Measurements from ENCODE around the gene WAPL. TPM values are rescaled to one million over a fixed set of nuclear protein-coding genes. Genes with fewer than 3 reads are reported as not detected.
A peak's percentile ranks its signal among the peaks of the same experiment; 100 is the strongest.
"Not testable (repeated sequence)": the region's sequence is repeated elsewhere in the genome, so short reads cannot be mapped to it uniquely, and the experiment has no call there.

WAPL gene
- total RNA-seq, 3 donors from 2014 or later: 32.9 to 37.2 (median 34.0) TPM

DNA sequence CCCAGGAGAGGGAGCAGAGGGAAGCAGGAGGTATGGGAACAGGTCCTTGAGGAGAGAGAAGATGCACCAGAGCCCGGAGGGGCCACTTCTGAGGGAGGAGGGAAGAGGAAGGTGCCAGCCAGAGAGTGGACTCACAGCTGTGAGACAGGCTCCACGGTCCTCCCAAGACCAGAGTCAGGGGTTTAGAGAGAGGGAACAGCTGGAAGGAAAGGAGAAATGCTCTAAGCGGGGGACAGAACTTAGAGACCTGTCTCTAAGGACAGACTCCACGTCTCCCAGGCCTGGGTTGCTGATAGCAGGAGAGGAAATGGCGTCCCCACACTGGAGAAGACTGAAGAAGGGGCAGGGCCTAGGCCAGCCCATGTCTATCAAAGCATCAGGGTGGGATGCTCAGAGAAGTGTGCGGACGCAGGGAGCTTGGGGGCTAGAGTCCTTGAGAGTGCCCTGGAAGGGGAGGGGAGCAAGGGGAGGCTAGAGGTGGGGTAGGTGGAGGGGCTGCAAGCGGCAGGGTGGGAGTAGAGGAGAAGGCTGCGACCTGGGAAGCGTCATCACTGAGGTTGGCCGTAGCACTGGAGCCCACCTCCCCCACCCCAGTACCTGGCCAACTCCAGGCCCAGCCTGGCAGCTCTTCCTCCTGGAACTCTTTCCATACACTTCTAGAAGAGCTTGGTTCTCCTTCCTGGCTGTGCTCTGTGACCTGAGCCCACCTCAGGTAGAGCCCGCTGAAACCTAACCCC lies 129.4 kb downstream of the WAPL start:
- DNase-seq (no peak), ATAC-seq (no peak)
- intact Hi-C loops (cut with DNase I, micrococcal nuclease): loop anchor here in 1 of 2 donors (10.0 kb wide), 1 partner anchor 193 kb away; no protein-coding TSS in a partner anchor
- H3K9me3 ChIP-seq: no peaks in the 10 kb centered on the region
- peaks cover 11% of the 10 kb centered on the region for H3K4me1 ChIP-seq (ENCODE audit: low read depth)
- TF ChIP-seq, protein P1, sequence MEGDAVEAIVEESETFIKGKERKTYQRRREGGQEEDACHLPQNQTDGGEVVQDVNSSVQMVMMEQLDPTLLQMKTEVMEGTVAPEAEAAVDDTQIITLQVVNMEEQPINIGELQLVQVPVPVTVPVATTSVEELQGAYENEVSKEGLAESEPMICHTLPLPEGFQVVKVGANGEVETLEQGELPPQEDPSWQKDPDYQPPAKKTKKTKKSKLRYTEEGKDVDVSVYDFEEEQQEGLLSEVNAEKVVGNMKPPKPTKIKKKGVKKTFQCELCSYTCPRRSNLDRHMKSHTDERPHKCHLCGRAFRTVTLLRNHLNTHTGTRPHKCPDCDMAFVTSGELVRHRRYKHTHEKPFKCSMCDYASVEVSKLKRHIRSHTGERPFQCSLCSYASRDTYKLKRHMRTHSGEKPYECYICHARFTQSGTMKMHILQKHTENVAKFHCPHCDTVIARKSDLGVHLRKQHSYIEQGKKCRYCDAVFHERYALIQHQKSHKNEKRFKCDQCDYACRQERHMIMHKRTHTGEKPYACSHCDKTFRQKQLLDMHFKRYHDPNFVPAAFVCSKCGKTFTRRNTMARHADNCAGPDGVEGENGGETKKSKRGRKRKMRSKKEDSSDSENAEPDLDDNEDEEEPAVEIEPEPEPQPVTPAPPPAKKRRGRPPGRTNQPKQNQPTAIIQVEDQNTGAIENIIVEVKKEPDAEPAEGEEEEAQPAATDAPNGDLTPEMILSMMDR (IDR thresholded peaks at IDR 0.05): no peak
- H3K36me3 ChIP-seq (ENCODE audit: low read depth): no peaks in the 10 kb centered on the region
- H3K4me3 ChIP-seq: no peak overlapping the region

DNA sequence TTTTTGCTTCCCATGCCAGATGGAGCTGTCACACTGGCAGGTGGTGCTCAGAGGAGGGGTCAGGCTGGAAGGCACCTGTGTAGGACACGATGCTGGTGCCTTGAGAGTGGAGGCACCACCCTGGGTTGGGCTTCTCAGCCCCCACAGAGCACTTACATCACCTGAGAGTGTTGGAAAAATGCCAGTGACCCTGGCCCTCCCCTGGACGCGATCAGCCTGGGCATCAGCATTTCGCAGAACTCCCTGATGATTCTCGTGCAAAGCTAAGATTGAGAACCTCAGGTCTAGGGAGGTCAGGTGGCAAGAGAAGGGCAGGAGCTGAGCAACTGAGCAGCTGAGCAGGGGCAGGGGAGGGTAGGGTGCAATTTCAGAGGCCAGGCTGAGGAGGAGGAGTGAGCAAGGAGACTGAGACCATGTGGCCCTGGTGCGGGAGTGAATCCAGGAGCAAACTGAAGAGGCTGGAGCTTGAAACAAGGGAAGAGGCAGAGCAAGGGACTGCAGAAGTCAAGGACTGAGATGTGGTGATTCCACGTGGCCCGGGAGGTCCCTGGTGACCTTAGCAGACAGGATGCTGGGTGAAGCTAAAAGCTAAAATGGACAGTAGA lies 130.3 kb downstream of the WAPL start:
- DNase-seq: no peak
- H3K4me1 ChIP-seq (ENCODE audit: low read depth): peaks cover 11% of the 10 kb centered on the region
- intact Hi-C loops (cut with DNase I, micrococcal nuclease): loop anchor here in 1 of 2 donors (10.0 kb wide), 1 partner anchor 193 kb away; no protein-coding TSS in a partner anchor
- no peak for ATAC-seq
- no peak overlapping the region for H3K4me3 ChIP-seq
- TF ChIP-seq, protein P1 (IDR thresholded peaks at IDR 0.05): no peak
- H3K36me3 ChIP-seq (ENCODE audit: low read depth): no peaks in the 10 kb centered on the region
- H3K9me3 ChIP-seq: no peaks in the 10 kb centered on the region

DNA sequence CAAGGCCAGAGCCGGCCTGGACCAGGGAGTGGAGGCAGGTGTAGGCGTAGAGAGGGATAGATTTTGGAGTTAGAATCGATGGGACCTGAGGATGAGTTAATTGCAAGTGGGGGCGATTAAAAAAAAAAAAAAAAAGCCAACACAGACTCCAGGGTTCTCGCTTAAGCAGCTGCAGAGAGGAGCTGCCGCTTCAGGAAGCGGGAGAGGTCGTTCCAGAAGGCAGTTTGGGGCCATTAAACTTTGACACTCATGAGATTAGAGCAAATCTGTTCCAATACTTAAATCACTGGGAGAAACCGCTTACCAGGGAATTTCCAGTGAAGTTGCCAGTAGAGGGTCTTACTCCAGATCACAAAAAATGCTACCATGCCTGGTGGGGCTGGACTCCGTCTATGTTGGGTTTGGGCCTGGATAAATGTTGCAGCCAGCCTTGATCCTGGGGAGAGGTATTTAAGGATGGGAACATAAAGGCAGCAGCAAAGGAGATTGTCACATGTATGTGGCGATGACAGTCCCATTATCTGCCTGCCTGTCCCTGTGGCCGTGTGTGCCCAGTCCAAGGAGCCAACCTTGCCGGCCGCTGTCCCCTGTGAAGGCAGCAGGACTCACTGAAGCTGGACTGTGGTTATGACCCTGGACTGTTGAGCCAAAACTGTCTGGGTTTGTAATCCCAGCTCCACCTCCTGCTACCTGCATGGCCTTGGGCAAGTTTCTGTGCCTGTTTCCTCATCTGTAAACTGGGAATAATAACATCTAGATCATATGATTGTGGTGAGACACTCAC lies 131.1 kb downstream of the WAPL start:
- TF ChIP-seq, protein P1 (IDR thresholded peaks at IDR 0.05): no peak
- peaks cover 11% of the 10 kb centered on the region for H3K4me1 ChIP-seq (ENCODE audit: low read depth)
- no peaks in the 10 kb centered on the region for H3K9me3 ChIP-seq
- ATAC-seq (no peak), DNase-seq (no peak)
- intact Hi-C loops (cut with DNase I, micrococcal nuclease): loop anchor here in 1 of 2 donors (10.0 kb wide), 1 partner anchor 194 kb away; no protein-coding TSS in a partner anchor
- H3K4me3 ChIP-seq: no peak overlapping the region
- H3K36me3 ChIP-seq (ENCODE audit: low read depth): no peaks in the 10 kb centered on the region

DNA sequence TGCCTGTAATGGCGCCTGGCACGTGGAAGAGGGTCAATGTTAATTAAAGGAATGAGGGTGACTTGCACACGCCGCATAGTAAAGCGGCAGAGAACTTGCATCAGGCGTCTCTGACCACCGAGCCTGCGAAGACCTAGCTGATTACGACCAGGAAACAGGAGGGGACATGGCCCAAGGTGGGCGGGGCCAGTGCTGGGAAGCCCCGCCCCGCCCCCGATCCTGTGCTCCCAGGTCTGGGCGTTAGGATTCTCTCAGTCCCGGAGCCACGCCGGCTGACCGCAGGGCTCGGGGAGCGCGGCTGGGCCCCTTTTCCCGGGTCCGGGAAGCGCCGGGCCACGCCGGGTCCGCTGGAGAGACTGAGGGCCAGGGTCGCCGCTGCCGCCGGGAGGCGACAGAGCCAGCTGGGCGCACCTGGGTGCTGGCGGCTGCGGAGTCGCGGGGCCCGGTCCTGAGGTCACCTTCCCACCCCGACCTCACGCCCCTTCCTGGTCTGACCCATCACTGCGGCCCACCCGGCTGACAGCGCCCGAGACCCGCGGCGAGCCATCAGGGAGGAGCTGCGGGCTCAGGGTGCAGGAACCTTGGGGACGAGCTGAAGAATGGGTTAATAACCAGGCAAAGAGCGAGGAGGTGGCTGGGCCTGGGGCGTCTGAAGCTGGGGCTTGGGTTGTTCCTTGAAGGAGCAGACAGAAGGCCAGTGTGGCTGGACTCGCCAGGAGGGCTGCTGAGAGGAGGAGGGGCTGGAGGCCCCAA lies 132.0 kb downstream of the WAPL start:
- H3K36me3 ChIP-seq (ENCODE audit: low read depth): no peaks in the 10 kb centered on the region
- TF ChIP-seq, protein P1 (IDR thresholded peaks at IDR 0.05): no peak
- H3K9me3 ChIP-seq: no peaks in the 10 kb centered on the region
- H3K4me3 ChIP-seq: no peak overlapping the region
- peak; percentile 74 to 83 (median 77) for DNase-seq
- intact Hi-C loops (cut with DNase I, micrococcal nuclease): loop anchor here in 1 of 2 donors (10.0 kb wide), 1 partner anchor 195 kb away; no protein-coding TSS in a partner anchor
- peak; percentile 92 for ATAC-seq
- H3K4me1 ChIP-seq (ENCODE audit: low read depth): peaks cover 11% of the 10 kb centered on the region

DNA sequence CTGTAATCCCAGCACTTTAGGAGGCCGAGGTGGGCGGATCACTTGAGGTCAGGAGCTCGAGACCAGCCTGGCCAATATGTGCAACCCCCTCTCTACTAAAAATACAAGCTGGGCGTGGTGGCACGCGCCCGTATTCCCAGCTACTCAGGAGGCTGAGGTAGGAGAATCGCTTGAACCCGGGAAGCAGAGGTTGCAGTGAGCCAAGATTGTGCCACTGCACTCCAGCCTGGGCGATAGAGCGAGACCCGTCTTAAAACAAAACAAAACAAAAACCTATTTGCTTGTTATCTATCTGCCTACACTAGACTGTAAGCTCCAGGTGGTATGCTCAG lies 132.5 kb downstream of the WAPL start:
- intact Hi-C loops (cut with DNase I, micrococcal nuclease); DNase-seq: not testable (repeated sequence)

More for the DNA sequence above, 132.5 kb downstream of the WAPL start:
- not testable (repeated sequence) for H3K9me3 ChIP-seq; H3K4me3 ChIP-seq; H3K36me3 ChIP-seq (ENCODE audit: low read depth); ATAC-seq
- peaks cover 11% of the 10 kb centered on the region for H3K4me1 ChIP-seq (ENCODE audit: low read depth)

Data from mucosa of descending colon (tissue), 3 donors.